ENCODE measurements around the gene MAP3K12. TPM values are rescaled to one million over a fixed set of nuclear protein-coding genes. Genes with fewer than 3 reads are reported as not detected.

Gene MAP3K12
- polyA plus RNA-seq, 1 donor (not counting 4 experiments of a cell fraction or from before 2014, with no cell fraction given): 13.4 TPM

- Histone ChIP-seq H3K9me3 (ENCODE audit: control insufficient read depth, low read depth, low read length) (no peaks in the 10 kb centered on the region), H3K9ac (ENCODE audit: control insufficient read depth, extremely low read depth, insufficient read depth, low read length) (no peak overlapping the region), H3K9me1 (ENCODE audit: control insufficient read depth, extremely low read depth, insufficient read depth, low read length) (no peaks in the 10 kb centered on the region), H3K4me1 (ENCODE audit: control insufficient read depth, extremely low read depth, insufficient read depth, low read length) (no peaks in the 10 kb centered on the region), H3K4me3 (ENCODE audit: control insufficient read depth in 2 of 3, extremely low read depth in 1 of 3, insufficient read depth in 2 of 3, low read depth in 1 of 3, low read length in 3 of 3) (no peak overlapping the region), H3K27ac (ENCODE audit: control insufficient read depth, insufficient read depth, low read length) (no peak overlapping the region), H3K36me3 (ENCODE audit: control insufficient read depth in 2 of 2, extremely low read depth in 1 of 2, insufficient read depth in 2 of 2, low read length in 2 of 2) (peaks cover 60 to 79% of the 10 kb centered on the region in 2 experiments), H2AFZ (ENCODE audit: control insufficient read depth, low read length) (no peak overlapping the region), H3K79me2 (ENCODE audit: control insufficient read depth, insufficient read depth, low read length) (peaks cover 63% of the 10 kb centered on the region), H3K4me2 (ENCODE audit: control insufficient read depth, extremely low read depth, insufficient read depth, low read depth, low read length) (no peak overlapping the region), H3K27me3 (ENCODE audit: control insufficient read depth, extremely low read depth, insufficient read depth, low read length) (no peaks in the 10 kb centered on the region), H4K20me1 (ENCODE audit: control insufficient read depth, extremely low read depth, insufficient read depth, low read length) (peaks cover 22% of the 10 kb centered on the region)
- no peak for FAIRE-seq
- TF ChIP-seq CTCF (optimal IDR thresholded peaks at IDR 0.05 in 1 of 3, IDR thresholded peaks at IDR 0.05 in 1 of 3, conservative IDR thresholded peaks at IDR 0.05 in 1 of 3; ENCODE audit: extremely low read depth in 1 of 3, insufficient read depth in 2 of 3, low read length in 3 of 3) (no peak), EZH2 (IDR thresholded peaks at IDR 0.05; ENCODE audit: low read length) (no peak)
- dilution Hi-C loops (cut with MboI; ENCODE audit: extremely low pct_ligation_motif_present, low sequenced_read_pairs): no loop called here
- DNase-seq (ENCODE audit: low read depth, low spot score): no peak
These were observed 27.1 kb downstream of the MAP3K12 start for GRCh38 chr12:53472056-53472582.

- Histone ChIP-seq H2AFZ (ENCODE audit: control insufficient read depth, low read length) (no peak overlapping the region), H3K4me3 (ENCODE audit: control insufficient read depth in 2 of 3, extremely low read depth in 1 of 3, insufficient read depth in 2 of 3, low read depth in 1 of 3, low read length in 3 of 3) (no peak overlapping the region), H3K4me1 (ENCODE audit: control insufficient read depth, extremely low read depth, insufficient read depth, low read length) (no peaks in the 10 kb centered on the region), H3K9me3 (ENCODE audit: control insufficient read depth, low read depth, low read length) (no peaks in the 10 kb centered on the region), H3K9ac (ENCODE audit: control insufficient read depth, extremely low read depth, insufficient read depth, low read length) (no peak overlapping the region), H3K79me2 (ENCODE audit: control insufficient read depth, insufficient read depth, low read length) (peaks cover 73% of the 10 kb centered on the region), H4K20me1 (ENCODE audit: control insufficient read depth, extremely low read depth, insufficient read depth, low read length) (peaks cover 24% of the 10 kb centered on the region), H3K4me2 (ENCODE audit: control insufficient read depth, extremely low read depth, insufficient read depth, low read depth, low read length) (no peak overlapping the region), H3K36me3 (ENCODE audit: control insufficient read depth in 2 of 2, extremely low read depth in 1 of 2, insufficient read depth in 2 of 2, low read length in 2 of 2) (peaks cover 58 to 78% of the 10 kb centered on the region in 2 experiments), H3K27me3 (ENCODE audit: control insufficient read depth, extremely low read depth, insufficient read depth, low read length) (no peaks in the 10 kb centered on the region), H3K27ac (ENCODE audit: control insufficient read depth, insufficient read depth, low read length) (no peak overlapping the region), H3K9me1 (ENCODE audit: control insufficient read depth, extremely low read depth, insufficient read depth, low read length) (no peaks in the 10 kb centered on the region)
- TF ChIP-seq EZH2 (IDR thresholded peaks at IDR 0.05; ENCODE audit: low read length) (no peak), CTCF (optimal IDR thresholded peaks at IDR 0.05 in 1 of 3, IDR thresholded peaks at IDR 0.05 in 1 of 3, conservative IDR thresholded peaks at IDR 0.05 in 1 of 3; ENCODE audit: extremely low read depth in 1 of 3, insufficient read depth in 2 of 3, low read length in 3 of 3) (no peak)
- DNase-seq (ENCODE audit: low read depth, low spot score) (no peak), FAIRE-seq (no peak)
- dilution Hi-C loops (cut with MboI; ENCODE audit: extremely low pct_ligation_motif_present, low sequenced_read_pairs): no loop called here
These were observed 31.0 kb downstream of the MAP3K12 start for GRCh38 chr12:53468282-53468681.
